Esophagus muscularis mucosa (tissue), 4 donors: ENCODE results near the gene HCAR2. TPM values are rescaled to one million over a fixed set of nuclear protein-coding genes. Genes with fewer than 3 reads are reported as not detected.
"Not testable (repeated sequence)": the region's sequence is repeated elsewhere in the genome, so short reads cannot be mapped to it uniquely, and the experiment has no call there.

Source experiments
- DNase-seq: peaks from one replicate; pipeline ENCODE4 v3.0.0-alpha.2; 2017; ENCODE audit errors: extremely low spot score
- H3K27ac ChIP-seq, 4 donors: fragments of 200-600 bp; sonication (generic); replicated peaks in 1 of 4; 1 replicate in 3 of 4; 2 replicates in 1 of 4; pipeline ENCODE4 v1.5.1; 2016 to 2019; ENCODE audit warnings: mild to moderate bottlenecking in 1 of 4
- H3K27me3 ChIP-seq, 4 donors: fragments of 200-600 bp; sonication (generic); one replicate each; pipeline versions ENCODE4 v1.5.1 to v1.6.0; 2016 to 2019
- H3K36me3 ChIP-seq, 4 donors: fragments of 200-600 bp; sonication (generic); one replicate each; pipeline ENCODE4 v1.5.1; 2016 to 2019
- H3K4me1 ChIP-seq, 4 donors: fragments of 200-600 bp; sonication (generic); one replicate each; pipeline ENCODE4 v1.5.1; 2016 to 2019
- H3K4me3 ChIP-seq, 4 donors: fragments of 200-600 bp; sonication (generic); 1 replicate in 2 of 4; 2 replicates in 2 of 4; pipeline ENCODE4 v1.5.1; 2016 to 2019; ENCODE audit warnings: mild to moderate bottlenecking in 4 of 4, moderate library complexity in 1 of 4
- H3K9me3 ChIP-seq, 4 donors: fragments of 200-600 bp; sonication (generic); 1 replicate in 3 of 4; 2 replicates in 1 of 4; pipeline ENCODE4 v1.5.1; 2016 to 2019
- EP300 ChIP-seq: sonication (generic); formaldehyde crosslinking; IDR thresholded peaks from one replicate; pipeline ENCODE4 v1.6.1; 2017; ENCODE audit warnings: antibody characterized with exemption
- POLR2A ChIP-seq: fragments of 450-650 bp; IDR thresholded peaks from one replicate; pipeline ENCODE4 v1.6.1; 2017; ENCODE audit warnings: antibody characterized with exemption, moderate library complexity, mild to moderate bottlenecking, low read depth
- POLR2AphosphoS5 ChIP-seq, 2 donors: sonication (generic); formaldehyde crosslinking; IDR thresholded peaks; one replicate each; pipeline ENCODE4 v1.6.1; 2017; ENCODE audit warnings: antibody characterized with exemption in 2 of 2
- WGBS: methylation state at CpG from one replicate; pipeline ENCODE4 v1.1.5; 2018; 5-methylcytosine and 5-hydroxymethylcytosine counted together
- intact Hi-C: fragments of 100-400 bp; cut with DNase I; formaldehyde crosslinking; loops from one replicate; pipeline ENCODE4 v1.15.1; 2023
- total RNA-seq, 4 donors: library from RNA; depleted of rRNA; stranded (reverse); fragments of >200 nt; gene quantifications; one replicate each; pipeline versions ENCODE4 v1.1.0 to v1.2.1, GENCODE V29; 2016
- TF ChIP-seq, protein P1 (sequence below), 3 experiments: fragments of 200-600 bp in 2 of 3; fragments of 450-650 bp in 1 of 3; sonication (generic) in 2 of 3; IDR thresholded peaks; one replicate each; pipeline ENCODE4 v1.5.1; 2017 to 2019; ENCODE audit warnings: antibody characterized with exemption in 3 of 3, mild to moderate bottlenecking in 2 of 3, moderate library complexity in 1 of 3

HCAR2 gene
- total RNA-seq, 4 donors from 2014 or later: not detected

DNA sequence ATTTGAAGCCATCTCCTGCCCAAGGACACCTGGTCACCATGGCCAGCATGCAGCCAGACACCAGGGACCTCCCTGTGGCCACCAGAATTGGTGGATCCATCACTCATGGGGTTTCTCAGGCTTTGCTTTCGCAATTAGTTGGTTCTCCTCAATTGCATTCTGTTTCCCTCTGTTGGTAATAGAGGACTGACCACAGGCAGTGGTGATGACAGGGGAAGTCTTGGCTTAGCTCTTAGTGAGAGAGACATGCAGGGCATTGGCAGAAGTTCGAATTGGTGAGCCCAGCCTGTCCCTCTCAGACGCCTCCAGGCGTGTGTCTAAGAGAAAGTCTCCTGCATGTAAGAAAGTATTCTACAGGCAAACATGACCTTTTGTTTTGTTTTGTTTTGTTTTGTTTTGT lies 21.3 kb downstream of the HCAR2 start:
- Histone ChIP-seq H3K4me1 (no peaks in the 10 kb centered on the region), H3K36me3 (no peaks in the 10 kb centered on the region), H3K27me3 (peaks cover 0 to 2% (median 0%) of the 10 kb centered on the region in 4 donors), H3K27ac (no peak overlapping the region), H3K9me3 (no peaks in the 10 kb centered on the region), H3K4me3 (no peak overlapping the region)
- DNase-seq: no peak
- WGBS: 69% methylated on average over 4 of the region's 4 CpGs
- intact Hi-C loops: no loop called here
- TF ChIP-seq POLR2AphosphoS5 (IDR thresholded peaks at IDR 0.05) (no peak), EP300 (no peak), POLR2A (no peak)
- TF ChIP-seq, protein P1, sequence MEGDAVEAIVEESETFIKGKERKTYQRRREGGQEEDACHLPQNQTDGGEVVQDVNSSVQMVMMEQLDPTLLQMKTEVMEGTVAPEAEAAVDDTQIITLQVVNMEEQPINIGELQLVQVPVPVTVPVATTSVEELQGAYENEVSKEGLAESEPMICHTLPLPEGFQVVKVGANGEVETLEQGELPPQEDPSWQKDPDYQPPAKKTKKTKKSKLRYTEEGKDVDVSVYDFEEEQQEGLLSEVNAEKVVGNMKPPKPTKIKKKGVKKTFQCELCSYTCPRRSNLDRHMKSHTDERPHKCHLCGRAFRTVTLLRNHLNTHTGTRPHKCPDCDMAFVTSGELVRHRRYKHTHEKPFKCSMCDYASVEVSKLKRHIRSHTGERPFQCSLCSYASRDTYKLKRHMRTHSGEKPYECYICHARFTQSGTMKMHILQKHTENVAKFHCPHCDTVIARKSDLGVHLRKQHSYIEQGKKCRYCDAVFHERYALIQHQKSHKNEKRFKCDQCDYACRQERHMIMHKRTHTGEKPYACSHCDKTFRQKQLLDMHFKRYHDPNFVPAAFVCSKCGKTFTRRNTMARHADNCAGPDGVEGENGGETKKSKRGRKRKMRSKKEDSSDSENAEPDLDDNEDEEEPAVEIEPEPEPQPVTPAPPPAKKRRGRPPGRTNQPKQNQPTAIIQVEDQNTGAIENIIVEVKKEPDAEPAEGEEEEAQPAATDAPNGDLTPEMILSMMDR (IDR thresholded peaks at IDR 0.05): no peak

DNA sequence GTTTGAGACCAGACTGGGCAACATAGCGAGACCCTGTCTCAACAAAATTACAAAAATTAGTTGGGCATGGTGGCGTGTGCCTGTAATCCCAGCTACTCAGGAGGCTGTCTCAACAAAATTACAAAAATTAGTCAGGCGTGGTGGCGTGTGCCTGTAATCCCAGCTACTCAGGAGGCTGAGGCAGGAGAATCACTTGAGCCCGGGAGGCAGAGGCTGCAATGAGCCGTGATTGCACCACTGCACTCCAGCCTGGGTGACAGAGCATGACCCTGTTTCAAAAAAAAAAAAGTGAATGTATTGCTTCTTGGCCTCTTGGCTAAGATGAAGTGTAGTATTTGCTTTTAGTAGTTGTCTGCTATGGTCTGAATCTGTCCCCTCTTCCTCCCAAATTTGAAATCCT lies 22.2 kb downstream of the HCAR2 start:
- H3K36me3 ChIP-seq, H3K4me1 ChIP-seq, DNase-seq, H3K9me3 ChIP-seq, H3K27ac ChIP-seq, intact Hi-C loops, H3K4me3 ChIP-seq, H3K27me3 ChIP-seq: not testable (repeated sequence)
- WGBS: 96% methylated on average over 6 of the region's 6 CpGs

DNA sequence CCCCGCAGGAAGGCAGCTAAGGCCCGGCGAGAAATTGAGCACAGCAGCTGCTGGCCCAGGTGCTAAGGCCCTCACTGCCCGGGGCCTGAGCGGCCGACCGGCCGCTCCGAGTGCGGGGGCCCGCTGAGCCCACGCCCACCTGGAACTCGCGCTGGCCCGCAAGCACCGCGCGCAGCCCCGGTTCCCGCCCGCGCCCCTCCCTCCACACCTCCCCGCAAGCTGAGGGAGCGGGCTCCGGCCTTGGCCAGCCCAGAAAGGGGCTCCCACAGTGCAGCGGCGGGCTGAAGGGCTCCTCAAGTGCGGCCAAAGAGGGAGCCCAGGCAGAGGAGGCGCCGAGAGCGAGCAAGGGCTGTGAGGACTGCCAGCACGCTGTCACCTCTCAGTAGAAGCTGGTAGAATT lies 26.4 kb downstream of the HCAR2 start:
- H3K27ac ChIP-seq, H3K4me3 ChIP-seq, intact Hi-C loops, H3K4me1 ChIP-seq, H3K27me3 ChIP-seq, H3K36me3 ChIP-seq, H3K9me3 ChIP-seq, DNase-seq: not testable (repeated sequence)
- WGBS: 93% methylated on average over 27 of the region's 32 CpGs

DNA sequence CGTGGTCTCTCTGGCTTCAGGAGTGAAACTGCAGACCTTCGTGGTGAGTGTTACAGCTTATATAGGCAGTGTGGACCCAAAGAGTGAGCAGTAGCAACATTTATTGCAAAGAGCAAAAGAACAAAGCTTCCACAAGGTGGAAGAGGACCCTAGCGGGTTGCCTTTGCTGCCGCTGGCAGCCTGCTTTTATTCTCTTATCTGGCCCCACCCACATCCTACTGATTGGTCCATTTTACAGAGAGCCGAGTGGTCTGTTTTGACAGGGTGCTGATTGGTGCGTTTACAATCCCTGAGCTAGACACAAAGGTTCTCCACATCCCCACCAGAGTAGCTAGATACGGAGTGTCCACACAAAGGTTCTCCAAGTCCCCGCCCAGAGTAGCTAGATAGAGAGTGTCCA lies 27.1 kb downstream of the HCAR2 start:
- H3K9me3 ChIP-seq, DNase-seq, H3K27ac ChIP-seq, H3K27me3 ChIP-seq, intact Hi-C loops, H3K4me1 ChIP-seq, H3K4me3 ChIP-seq, H3K36me3 ChIP-seq: not testable (repeated sequence)
- 81% methylated on average over 7 of the region's 8 CpGs for WGBS

DNA sequence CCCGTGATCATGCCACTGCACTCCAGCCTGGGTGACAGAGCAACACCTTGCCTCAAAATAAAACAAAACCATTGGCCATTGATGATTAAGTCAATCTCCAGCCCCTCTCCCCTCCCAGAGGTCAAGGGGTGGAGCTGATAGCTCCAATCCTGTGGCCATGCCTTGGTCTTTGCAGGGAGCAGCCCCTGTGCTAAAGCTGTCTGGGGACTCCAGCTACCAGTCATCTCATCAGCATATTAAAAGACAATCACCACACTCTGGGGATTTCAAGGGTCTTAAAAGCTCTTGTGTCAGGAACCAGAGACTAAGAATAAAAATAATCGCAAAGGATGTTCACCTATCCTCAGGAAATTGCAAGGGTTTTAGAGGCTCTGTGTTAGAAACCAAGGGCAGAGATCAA lies 30.6 kb downstream of the HCAR2 start:
- no peak for TF ChIP-seq POLR2AphosphoS5 (IDR thresholded peaks at IDR 0.05)
- peaks cover 0 to 4% (median 0%) of the 10 kb centered on the region in 4 donors for H3K9me3 ChIP-seq
- H3K36me3 ChIP-seq: no peaks in the 10 kb centered on the region
- H3K27ac ChIP-seq: no peak overlapping the region
- H3K27me3 ChIP-seq: peaks cover 0 to 9% (median 0%) of the 10 kb centered on the region in 4 donors
- intact Hi-C loops: no loop called here
- no peak overlapping the region for H3K4me3 ChIP-seq
- no peak for DNase-seq
- 81% methylated on average over 2 of the region's 2 CpGs for WGBS
- H3K4me1 ChIP-seq: no peaks in the 10 kb centered on the region

DNA sequence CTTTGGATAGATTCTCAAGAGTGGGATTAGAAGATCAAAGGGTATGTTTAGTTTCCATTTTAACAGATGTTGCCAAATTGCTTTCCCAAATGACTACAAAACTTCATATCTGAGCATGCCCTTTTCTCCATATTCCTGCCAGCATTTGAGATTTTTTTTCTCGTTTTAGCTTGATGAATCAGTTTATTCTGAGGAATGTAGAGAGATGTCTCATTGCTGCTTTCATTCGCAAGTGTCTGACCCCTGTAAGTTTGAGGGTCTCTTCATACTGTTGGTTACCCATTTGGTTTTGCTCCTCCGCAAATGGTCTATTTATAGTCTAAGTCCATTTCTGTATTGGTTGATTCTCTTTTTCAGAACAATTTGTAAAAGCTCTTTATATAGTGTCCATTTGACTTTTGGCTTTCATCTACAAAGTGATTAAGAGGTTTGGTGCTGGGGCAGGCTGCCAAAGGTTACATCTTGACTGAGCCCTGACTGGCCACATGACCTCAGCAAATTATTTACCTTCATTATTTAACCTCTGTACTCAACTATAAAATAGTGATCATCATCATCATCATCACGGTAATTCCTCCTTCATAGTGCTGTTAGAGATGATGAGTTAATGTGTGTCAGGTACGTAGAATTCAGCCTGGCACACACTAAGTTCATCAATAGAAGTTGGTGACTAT lies 33.6 kb downstream of the HCAR2 start:
- DNase-seq: no peak
- Histone ChIP-seq H3K9me3 (peaks cover 0 to 4% (median 0%) of the 10 kb centered on the region in 4 donors), H3K4me1 (no peaks in the 10 kb centered on the region), H3K4me3 (no peak overlapping the region), H3K36me3 (no peaks in the 10 kb centered on the region), H3K27ac (no peak overlapping the region), H3K27me3 (peaks cover 0 to 3% (median 0%) of the 10 kb centered on the region in 4 donors)
- TF ChIP-seq, protein P1 (IDR thresholded peaks at IDR 0.05): no peak
- TF ChIP-seq EP300: no peak
- intact Hi-C loops: no loop called here
- WGBS: 73% methylated on average over 5 of the region's 5 CpGs

DNA sequence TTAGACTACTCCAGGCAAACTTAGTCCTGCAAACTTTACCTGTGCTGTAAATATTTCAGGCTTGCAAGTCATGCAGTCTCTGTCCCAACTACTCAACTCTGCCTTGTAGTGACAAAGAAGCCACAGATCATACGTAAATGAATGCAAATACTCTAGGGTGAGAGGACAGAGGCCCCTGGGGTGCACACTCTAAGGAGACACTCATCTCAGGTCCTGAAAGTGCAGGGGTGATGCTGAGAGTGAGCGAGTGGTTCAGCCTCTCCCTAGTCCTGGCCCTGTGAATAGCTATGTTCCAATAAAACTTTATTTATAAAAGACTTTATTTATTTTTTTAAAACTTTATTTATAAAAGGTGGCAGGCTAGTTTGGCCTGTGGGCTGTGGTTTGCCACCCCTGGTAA lies 34.9 kb downstream of the HCAR2 start:
- WGBS: 86% methylated on average over 2 of the region's 2 CpGs
- H3K27ac ChIP-seq: no peak overlapping the region
- peaks cover 0 to 4% (median 0%) of the 10 kb centered on the region in 4 donors for H3K9me3 ChIP-seq
- DNase-seq: no peak
- H3K27me3 ChIP-seq: no peaks in the 10 kb centered on the region
- TF ChIP-seq POLR2AphosphoS5 (IDR thresholded peaks at IDR 0.05): no peak
- no peak for TF ChIP-seq POLR2A
- TF ChIP-seq EP300: no peak
- TF ChIP-seq, protein P1 (IDR thresholded peaks at IDR 0.05): no peak
- H3K4me3 ChIP-seq: no peak overlapping the region
- no peaks in the 10 kb centered on the region for H3K36me3 ChIP-seq
- no peaks in the 10 kb centered on the region for H3K4me1 ChIP-seq
- intact Hi-C loops: no loop called here
